HepG2 (cell line): ENCODE measurements around the gene PRKN. TPM values are rescaled to one million over a fixed set of nuclear protein-coding genes. Genes with fewer than 3 reads are reported as not detected.

Experiments
- AHDC1 ChIP-seq: sonication (generic); formaldehyde crosslinking; IDR thresholded peaks from 2 replicates; pipeline ENCODE4 v1.5.1; 2020; ENCODE audit warnings: mild to moderate bottlenecking, missing genetic modification reagents, borderline replicate concordance
- ATF6 ChIP-seq: sonication (generic); formaldehyde crosslinking; conservative IDR thresholded peaks from 2 replicates; pipeline ENCODE4 v1.4.0; 2020; ENCODE audit warnings: missing genetic modification reagents
- EZH2 ChIP-seq: conservative IDR thresholded peaks from 2 replicates; pipeline ENCODE4 v1.6.1; 2012; ENCODE audit warnings: mild to moderate bottlenecking, low read depth, low read length, moderate library complexity
- GATAD2A ChIP-seq: IDR thresholded peaks from 2 replicates; pipeline ENCODE4 v1.6.1; 2016
- GLI4 ChIP-seq: sonication (generic); formaldehyde crosslinking; IDR thresholded peaks from 2 replicates; pipeline ENCODE4 v1.5.1; 2020; ENCODE audit warnings: missing genetic modification reagents, mild to moderate bottlenecking, moderate library complexity, borderline replicate concordance
- KDM5A ChIP-seq: fragments of 200-600 bp; sonication (generic); IDR thresholded peaks from 2 replicates; pipeline ENCODE4 v1.7.0; 2018; ENCODE audit warnings: antibody characterized with exemption, mild to moderate bottlenecking, low read length, borderline replicate concordance
- KLF15 ChIP-seq: sonication (generic); formaldehyde crosslinking; IDR thresholded peaks from 2 replicates; pipeline ENCODE4 v1.8.1; 2023; ENCODE audit warnings: borderline replicate concordance, mild to moderate bottlenecking, inconsistent platforms, missing genetic modification reagents, mixed read lengths
- TAF15 ChIP-seq: fragments of 200-400 bp; formaldehyde crosslinking; IDR thresholded peaks from one replicate; pipeline ENCODE4 v1.6.1; 2018; ENCODE audit warnings: mild to moderate bottlenecking, low read depth, low read length; ENCODE audit not compliant: poor library complexity, severe bottlenecking
- ZNF10 ChIP-seq: sonication (generic); formaldehyde crosslinking; IDR thresholded peaks from 2 replicates; pipeline ENCODE4 v1.4.0; 2020; ENCODE audit warnings: mild to moderate bottlenecking, low read depth, missing genetic modification reagents, borderline replicate concordance
- ZNF562 ChIP-seq: sonication (generic); formaldehyde crosslinking; IDR thresholded peaks from 2 replicates; pipeline ENCODE4 v1.8.0; 2022; ENCODE audit warnings: missing genetic modification reagents, borderline replicate concordance
- polyA plus RNA-seq, 8 experiments: library from polyadenylated mRNA; depleted of rRNA in 3 of 8; stranded (reverse) in 7 of 8; unstranded in 1 of 8; fragments of >200 nt; fragmentation: Illumina TruSeq in 4 of 8; extraction: Trizol in 4 of 8; gene quantifications; 2 replicates each; pipeline versions ENCODE4 v1.2.1 to v1.2.3, GENCODE V29; 2011 to 2016; ENCODE audit warnings: low read depth in 4 of 8, missing spikeins in 1 of 8, mixed read lengths in 1 of 8; ENCODE audit not compliant: insufficient read depth in 1 of 8
- total RNA-seq, 5 experiments: library from RNA; depleted of rRNA; stranded (reverse); fragments of >200 nt; fragmentation: Illumina TruSeq; extraction: Trizol; gene quantifications; 2 replicates each; pipeline ENCODE4 v1.2.3, GENCODE V29; 2016; ENCODE audit warnings: low read depth in 1 of 5

The PRKN gene
- total and polyA plus RNA-seq, 2 of the 13 experiments (the other 11 are each of a cell fraction or from before 2014, with no cell fraction given): 0.31 to 0.44 TPM

- TF ChIP-seq AHDC1 (CRISPR knock-in tag) (no peak), GLI4 (no peak), GATAD2A (CRISPR knock-in tag) (no peak), EZH2 (no peak), KLF15 (CRISPR knock-in tag) (no peak), ATF6 (no peak), ZNF562 (CRISPR knock-in tag) (no peak), KDM5A (no peak), TAF15 (no peak), ZNF10 (CRISPR knock-in tag) (no peak)
- TF ChIP-seq, all 625 proteins: peak for 0
Observed at GRCh38 chr6:162222521-162222920, 505.0 kb downstream of the PRKN start (continued).
